Stimulated activated CD8-positive, alpha-beta memory T cell treated with anti-CD3 and anti-CD28 coated beads, Interleukin-4, amount 100 ng/mL, for 48 hours (primary cell): ENCODE data around the gene PPOX.

Source experiments
- DNase-seq: peaks from one replicate; pipeline ENCODE4 v3.0.0-alpha.2; 2020

PPOX gene

DNA sequence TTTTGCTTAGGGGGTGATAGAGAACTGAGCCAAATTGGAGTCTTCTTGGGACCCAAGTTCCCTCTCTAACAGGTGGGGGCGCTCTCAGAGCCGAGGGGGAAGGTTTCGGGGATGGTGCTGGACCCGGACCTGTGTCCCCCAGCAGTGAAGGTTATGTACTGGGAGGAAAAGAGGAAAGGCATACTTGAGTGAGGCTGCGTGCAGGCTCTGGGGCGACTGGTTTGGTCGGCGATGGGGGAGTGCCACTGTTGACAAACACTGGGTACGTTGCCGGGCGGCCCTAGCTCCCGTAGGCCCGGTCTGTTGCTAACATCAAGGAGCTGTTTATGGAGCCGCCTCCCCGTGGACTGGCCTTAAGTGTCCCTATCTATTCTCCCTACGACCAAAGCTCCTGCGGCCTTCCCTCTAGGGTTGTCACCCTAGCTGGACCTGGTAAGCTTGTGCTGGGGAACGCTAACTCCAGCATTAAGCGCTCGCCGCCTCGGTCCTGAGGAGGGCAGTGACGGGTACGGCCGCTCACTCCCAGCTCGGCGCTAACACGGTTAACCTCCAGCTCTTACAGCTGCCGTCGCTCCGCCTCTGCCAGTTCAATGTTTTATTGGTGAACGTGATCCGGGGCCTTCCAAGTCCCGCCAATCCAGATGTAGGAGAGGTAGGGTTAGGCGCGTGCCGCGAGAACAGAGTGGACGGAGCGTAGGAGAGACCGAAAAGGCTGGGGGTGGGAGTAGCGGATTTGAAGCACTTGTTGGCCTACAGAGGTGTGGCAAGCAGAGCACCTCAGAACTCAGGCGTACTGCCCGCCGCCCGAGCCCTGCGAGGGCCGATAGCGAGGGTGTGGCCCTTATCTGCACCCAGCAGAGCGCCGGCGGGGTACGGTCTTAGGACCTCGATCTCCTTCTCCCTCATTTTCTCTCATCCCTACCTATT, at the start of gene PPOX:
PPOX (plus strand) TSS at position 685 of the 927 bp plus-strand sequence. CDS start 422 bp downstream, outside the sequence.
- DNase-seq, result peak; percentile 93

DNA sequence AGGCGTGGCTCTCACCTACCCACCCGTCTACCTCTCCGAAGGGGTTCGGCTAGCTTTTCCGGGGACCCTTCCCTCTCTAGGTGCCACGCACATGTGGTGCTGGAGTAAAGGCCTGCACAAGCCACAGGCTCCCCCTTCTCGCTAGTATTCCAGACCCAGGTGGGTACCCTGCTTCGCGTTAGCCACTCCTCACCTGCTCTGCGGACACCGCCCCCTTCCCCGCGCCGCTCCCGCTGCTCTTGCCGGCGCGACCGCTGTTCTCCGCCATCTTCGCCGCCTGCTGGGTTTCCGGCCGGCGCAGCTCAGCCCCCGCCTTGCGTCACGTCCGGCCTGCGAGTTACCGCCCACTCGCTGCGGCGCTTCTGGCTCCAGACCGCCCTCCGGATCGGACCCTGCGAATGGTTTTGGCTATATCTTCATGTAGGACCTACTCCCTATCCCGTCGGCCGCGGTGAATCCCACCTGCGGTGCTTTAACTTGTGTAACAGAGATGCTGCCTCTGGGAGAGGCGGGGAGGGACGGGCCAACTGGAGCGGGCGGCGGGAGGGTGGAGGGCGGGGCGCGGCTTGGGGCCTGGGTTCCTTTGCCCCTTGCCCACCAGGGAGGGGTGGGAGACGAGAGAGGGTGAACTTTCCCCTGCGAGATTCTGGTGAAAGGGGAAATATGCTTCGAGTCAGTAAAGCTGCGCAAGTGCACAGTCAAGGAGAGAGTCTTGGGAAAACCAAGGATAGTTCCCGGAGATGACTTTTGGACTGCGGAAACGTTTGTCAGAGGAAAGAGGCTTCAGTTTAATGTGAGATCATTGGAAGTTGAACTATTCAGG, 48.3 kb upstream of the PPOX start, which contains the start of the genes NIT1 and PFDN2:
NIT1 (plus strand) TSS at position 347 of the 823 bp plus-strand sequence; CDS start at position 419, 72 bp downstream.
PFDN2 (minus strand) TSS at position 279 of the 823 bp plus-strand sequence; CDS start at position 268, 11 bp downstream.
- peak; percentile 92 for DNase-seq

DNA sequence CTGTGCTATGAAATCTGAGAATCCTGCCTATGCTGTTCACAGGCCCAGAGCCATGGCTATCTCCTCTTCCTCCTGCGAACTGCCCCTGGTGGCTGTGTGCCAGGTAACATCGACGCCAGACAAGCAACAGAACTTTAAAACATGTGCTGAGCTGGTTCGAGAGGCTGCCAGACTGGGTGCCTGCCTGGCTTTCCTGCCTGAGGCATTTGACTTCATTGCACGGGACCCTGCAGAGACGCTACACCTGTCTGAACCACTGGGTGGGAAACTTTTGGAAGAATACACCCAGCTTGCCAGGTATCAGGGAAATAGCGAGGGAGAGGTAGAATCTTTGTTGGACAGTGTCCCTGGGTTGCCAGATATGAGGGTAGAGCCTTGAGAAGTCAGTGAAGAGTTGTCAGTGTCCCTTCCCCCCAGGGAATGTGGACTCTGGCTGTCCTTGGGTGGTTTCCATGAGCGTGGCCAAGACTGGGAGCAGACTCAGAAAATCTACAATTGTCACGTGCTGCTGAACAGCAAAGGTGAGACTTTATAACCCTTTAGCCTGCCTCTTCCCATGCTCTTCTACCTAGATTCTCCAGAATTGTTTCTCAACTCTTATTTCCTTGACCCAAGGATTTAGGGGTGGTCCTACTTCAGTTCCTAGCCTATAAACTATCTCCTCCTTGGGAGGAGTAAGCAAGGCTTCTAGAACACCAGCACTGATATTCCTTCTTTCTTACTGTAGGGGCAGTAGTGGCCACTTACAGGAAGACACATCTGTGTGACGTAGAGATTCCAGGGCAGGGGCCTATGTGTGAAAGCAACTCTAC, 46.9 kb upstream of the PPOX start:
- DNase-seq, result peak; percentile 72

DNA sequence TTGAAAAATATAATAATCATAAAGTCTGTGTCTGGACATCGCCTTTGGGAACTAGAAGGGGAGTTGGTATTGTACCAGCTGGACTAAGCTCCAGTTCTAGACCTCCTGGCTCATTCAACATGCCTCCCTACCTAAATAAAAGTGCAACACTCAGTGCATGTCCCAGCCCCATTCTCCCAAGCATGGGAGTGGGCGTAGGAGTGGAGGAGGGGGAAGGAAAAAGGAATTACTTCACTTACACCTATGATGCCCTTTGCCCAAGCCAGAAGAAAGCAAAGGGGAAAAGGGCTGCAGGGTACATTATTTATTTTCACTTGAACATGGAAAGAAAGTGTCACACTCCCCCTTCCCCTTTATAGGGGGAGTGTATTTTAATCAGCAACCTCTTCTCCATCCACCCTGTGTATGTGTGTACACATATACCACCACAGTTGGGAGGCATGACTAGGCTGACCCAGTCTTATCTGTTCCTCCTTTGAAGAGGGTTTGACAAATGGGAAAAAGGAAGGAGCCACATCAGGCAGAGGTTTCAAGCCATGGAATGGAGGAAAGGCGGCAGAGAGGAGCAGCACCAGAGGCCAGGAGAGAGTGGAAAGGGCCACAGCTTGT, 45.1 kb upstream of the PPOX start:
- DNase-seq, result no peak

DNA sequence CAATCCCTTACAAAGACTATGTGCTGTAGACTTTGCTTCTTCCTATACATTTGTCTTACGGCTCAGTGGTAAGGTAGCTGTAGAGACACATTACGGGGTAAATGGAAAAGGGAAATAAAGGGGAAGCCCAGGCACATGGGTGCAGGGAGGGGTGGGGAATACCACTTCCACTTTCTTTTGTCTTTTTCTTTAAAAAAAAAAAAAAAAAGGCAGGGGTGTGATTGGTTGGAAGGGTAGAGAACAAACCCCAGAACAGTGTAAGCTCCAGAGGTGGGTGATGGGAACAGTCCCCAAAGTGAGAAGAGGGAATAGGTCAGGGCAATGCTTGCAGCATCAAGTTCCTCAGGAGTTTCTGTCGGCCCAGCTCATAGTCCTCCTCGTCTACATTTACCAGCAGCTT, 44.4 kb upstream of the PPOX start:
- no peak for DNase-seq

DNA sequence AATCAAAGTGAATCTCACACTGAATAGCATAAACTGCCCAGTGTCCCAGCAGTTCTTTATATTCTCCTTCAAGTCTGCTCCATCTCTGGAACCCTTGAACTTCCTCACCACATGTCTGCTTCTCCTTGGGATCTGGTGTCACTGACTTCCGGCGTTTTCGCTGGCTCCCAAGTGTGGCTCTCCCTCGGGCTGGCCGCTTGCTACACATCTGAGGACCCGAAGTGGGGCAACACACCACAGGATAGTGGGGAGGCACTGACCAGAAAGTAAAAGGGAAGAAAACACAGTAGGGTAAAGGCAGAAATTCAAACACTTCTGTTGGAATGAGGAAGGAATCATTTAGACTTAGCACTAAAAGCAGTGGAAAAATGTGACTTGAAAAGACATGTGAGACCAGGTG, 43.3 kb upstream of the PPOX start:
- DNase-seq, result no peak

DNA sequence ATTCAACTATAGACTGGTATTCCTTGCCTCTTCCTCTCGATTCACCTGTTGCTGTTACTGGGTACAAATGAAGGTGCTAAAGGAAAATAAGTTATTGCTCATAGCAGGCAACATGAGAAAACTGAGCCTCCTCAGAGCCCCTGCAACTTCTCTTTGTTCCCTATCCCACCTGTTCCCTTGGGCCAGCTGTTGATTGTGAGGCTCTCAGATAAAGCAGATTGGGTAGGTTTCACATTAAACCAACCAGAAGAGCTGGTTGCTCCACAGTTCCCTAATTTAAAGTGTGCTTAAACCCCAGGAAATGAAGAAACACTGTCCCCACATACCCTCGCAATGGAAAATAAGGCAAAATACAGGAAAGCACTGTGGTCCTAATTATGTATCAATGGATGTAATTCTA, 38.6 kb upstream of the PPOX start:
- no peak for DNase-seq

DNA sequence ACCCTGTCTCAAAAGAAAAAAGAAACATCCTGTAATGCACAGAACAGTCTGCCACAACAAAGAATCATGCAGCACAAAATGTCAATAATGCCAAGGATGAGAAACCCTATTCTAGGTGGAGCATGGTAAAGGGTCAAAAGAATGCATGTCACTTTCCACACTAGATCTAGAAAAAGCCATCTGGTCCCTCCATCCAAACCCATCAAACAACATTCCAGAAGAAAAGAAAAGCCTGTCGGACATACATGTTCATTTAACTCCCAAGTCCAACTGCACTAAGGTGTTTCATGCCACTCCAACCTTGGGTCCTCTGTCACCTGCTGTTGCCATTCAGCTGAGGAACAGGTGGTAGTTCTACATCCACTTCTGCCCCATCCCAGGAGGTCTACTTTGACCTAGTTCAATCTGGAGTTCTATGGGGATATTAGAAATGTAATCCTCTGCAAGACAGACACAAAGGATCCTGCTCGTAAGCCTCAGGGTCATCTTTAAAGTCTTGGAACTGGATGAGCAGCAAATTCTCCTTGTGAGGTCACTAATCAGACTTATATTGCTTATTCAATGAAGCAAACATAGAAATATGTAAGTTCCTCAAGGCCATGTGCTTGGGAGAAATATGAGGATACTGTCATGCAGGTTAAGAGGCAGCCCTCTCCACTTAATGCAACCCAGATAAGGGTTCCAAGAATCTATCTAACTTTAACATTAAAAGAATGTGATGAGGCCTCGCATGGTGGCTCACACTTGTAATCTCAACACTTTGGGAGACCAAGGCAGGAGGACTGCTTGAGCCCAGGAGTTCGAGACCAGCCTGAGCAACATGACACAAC, 37.4 kb upstream of the PPOX start:
- DNase-seq, result no peak

DNA sequence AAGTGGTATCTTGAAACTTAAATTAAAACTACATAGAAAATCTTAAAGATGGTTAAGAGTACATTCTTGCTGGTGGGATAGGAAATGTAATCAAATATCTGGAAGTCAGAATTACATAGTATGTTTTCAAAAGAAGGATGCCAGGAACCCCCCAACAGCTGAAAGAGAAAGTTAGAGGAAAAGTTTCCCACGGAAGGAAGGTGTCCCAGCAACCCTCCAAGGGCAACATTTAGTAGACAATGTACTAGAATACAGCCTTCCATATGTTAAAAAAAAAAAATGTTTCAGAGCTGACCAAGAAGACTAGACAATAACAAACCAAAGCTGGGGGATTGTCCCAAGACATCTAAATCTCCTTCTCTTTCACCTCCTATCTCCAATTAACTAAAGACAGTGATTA, 36.0 kb upstream of the PPOX start:
- no peak for DNase-seq

DNA sequence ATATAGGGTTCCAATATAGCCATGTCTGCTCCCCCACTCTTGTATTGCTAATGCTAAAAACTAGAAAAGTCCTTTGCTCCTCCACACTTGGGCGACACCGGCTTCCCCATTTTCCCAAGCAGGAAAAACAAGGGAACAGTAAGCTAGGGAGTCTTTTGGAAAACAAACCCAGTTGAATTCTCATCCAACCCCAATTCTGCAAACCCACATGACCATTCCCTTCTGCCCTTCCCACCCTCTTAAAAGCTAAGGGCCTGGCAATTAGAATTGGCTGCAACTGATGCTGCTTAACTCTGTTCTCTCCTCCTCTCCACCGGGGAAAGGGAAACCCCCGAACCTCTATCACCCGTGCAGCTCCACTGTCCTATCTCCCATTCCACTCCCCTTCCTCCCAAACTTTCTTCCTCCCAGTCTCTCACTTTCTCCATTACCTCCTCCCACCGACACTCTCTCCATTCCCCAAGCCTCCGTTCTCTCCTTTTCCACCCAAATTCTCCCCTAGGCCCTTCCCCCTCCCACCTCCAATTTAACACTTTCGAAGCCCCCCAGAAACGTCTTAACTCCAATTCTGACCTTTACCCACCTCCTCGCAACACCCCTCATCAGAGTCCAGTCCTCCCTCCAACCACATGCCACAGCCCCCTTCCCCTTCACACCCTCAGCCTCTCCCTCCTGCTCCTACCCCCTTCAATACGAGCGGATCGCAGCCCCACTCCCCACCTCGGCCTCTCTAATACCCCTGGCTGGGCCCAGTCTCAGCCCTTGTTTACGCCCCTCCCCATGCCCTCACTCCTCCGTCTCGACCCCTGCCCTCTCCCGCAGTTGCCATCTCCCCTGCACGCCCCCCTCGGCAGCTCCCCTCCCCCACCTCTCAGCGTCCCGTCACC, 34.5 kb upstream of the PPOX start:
- no peak for DNase-seq

DNA sequence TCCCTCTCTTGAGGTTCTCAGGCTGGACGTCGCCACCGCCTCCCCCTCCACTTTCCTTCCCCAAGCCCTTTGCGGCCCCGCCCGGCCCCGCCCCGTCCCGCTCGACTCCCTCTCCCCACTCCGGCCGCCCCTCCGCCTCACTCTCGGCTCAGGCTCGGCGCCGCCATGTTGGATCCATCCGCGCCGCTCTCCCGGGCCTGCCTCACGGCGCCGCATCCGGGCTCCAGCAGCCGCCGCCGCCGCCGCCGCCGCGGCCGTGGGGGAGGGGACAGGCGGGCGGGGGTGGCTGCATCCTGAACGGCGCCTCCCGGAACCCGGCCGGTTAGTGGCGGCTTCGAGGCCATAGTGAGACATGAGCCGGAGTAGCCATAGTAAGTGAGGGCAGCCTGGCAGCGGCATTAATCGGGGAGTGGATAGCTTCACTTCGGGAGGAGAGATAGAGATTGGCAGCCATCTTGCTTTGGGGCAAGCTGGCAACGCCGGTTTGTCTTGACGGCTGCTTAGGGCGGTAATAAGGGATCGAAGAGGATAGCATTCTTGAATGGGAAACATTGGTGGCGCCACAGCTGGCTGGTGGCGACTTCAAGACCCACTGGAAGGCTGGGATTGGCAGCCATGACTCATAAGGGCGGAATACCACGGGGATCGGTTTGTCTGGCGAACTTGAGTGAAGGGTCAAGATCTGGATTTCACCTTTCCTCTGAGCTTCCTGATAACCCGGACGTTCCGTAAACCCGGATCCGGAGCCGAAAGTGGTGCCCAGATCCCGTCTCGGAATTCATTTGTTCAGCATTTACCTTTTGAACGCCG, 33.6 kb upstream of the PPOX start, which contains the start of gene DEDD:
DEDD (minus strand) TSS at position 258 of the 810 bp plus-strand sequence. CDS start 8,205 bp downstream, outside the sequence.
- peak; percentile 90 for DNase-seq

DNA sequence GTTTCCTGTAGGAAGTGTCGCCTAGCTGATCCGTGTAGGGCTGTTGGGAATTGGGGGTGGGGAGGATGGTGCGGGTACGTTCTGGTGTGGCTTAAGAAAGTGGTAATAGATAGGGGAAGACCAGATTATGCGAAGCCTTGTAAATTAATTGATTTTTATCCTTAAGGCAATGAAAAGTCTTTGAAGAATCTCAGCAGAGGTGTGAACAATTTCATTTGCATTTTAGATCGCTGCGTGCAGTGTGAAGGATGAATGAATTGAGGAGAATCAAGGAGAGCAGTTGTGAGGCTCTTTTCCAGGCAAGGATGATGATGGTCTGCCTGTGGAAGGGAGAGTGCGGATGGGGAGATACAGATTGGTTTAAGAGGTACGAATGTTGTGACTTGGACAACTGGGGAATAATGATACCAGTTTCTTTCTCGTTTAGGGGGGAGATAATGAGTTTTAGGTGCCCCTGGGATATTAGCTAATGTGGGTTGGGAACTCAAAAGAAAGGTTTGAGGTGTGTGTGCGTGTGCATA, 32.9 kb upstream of the PPOX start:
- no peak for DNase-seq

DNA sequence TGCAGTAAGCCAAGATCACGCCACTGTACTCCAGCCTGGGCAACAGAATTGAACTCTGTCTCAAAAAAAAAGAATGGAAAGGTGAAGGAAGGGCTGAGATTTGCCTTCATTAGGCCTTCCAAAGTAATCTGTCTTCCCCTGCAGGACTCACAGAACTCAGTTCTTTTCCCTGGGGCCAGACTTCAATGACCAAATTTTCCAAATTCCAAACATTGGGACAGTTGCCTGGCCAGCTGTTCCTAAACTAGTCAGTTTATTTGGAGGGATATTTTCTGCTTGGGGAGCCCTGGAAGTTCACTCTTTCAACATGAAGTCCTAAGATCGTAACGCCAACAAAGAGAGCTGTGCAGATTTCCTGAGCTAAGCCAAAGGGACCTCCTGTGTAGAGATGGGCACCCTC, 28.3 kb upstream of the PPOX start:
- no peak for DNase-seq

DNA sequence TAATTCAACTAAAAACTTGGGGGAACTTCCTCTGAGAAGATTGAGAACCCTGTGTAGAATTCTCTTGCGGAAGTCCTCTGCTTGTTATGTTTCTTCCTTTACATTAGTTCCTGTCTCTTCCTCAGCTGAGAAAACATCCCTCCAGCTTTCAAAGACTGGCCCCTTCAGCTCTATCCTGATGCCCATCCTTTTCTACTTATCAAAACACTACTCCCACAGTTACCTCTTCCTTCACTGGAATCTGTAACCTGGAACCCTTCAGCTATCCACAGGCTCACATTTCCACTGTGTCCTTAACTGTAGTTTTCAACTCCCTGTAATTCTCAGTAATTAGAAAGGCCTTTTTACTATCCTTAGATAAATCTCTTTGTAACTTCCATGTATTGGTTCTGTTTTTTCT, 27.8 kb upstream of the PPOX start:
- no peak for DNase-seq

DNA sequence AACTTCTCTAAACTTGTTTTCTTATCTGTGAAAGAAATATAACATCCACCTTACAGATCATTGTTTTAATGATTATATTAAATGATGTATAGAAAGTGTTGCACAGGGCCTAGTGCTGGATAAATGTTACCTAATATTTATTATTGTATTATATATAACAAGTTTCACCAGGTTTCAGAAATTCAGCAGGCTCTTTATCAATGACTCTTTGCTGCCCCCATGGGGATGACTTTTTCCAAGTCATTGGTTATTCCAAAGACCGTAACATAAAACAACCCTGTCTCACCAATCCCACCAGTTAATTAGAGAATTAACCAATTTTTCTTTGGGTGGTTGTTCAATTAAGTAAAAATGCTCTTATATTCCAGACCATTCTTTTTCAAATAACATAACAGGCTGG, 26.5 kb upstream of the PPOX start:
- peak; percentile 51 for DNase-seq

DNA sequence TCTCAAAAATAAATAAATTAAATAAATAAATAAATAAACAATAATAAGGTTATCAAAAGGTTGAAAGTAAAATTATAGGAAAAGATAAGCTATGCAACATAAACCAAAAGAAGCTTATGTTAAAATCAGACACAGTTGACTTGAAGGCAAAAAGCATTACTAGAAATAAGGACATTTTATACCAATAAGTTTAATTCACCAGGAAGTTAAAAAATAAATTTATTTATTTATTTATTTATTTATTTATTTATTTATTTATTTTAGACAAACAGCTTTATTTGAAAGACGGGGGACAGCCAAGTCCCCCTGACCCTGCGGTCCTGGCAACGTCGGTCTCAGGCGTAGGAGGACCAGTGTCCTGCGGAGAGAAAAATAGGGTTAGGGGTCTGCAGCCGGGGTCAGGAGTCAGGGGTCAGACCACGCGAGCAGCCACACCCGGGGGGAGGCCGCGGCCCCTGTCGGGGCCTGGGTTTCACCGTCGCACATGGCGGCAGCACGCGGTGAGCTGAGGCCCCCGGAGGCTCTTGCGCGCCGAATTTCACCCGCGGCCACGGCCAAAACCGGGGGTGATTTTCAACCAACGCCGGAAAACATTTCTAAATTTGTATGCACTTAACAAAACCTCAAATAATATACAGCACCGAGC, 25.3 kb upstream of the PPOX start:
- no peak for DNase-seq

DNA sequence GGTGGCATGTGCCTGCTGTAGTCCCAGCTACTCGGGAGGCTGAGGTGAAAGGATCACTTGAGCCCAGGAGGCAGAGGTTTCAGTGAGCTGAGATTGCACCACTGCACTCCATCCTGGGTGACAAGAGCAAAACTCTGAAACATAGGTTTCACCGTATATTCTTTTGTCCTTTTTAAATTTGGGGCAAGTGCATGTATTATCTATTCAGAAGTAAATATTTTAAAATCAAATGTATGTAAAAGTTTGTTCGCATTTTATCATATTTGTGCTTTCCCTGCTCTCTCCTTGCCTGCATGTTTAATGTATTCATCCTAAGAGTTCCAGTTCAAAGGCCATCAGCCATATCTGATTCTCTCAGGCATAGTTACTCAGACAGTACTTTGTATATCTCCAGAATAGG, 20.4 kb upstream of the PPOX start:
- DNase-seq, result no peak

DNA sequence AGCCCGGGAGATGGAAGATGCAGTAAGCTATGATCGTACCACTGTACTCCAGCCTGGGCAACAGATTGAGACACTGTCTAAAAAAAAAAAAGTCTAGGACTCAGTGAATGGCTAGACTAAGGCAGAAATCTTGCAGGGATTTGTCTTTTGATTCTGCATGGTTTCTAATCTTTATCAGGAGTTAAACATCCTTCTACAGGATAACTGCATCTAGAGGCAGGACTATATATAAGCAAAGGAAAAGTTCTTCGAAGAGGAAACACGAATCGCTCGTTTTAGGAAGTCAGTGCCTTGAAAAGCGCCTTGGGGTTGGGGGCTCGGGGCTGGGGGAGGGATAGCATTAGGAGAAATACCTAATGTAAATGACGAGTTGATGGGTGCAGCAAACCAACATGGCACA, 13.1 kb upstream of the PPOX start:
- no peak for DNase-seq
